IPS DF 6.9 (cell line): ENCODE results near the gene COL4A1.

Source experiments
- DNase-seq: peaks from one replicate; pipeline ENCODE4 v3.0.0-alpha.2; 2013; ENCODE audit warnings: low read depth, low spot score
- H3K27ac ChIP-seq: one replicate; pipeline ENCODE4 v1.5.1; 2013; ENCODE audit warnings: low read length, control low read depth
- H3K27me3 ChIP-seq: 2 replicates; pipeline ENCODE4 v1.6.1; 2013; ENCODE audit warnings: mild to moderate bottlenecking, low read length; ENCODE audit not compliant: control insufficient read depth, insufficient read depth
- H3K36me3 ChIP-seq: 2 replicates; pipeline ENCODE4 v1.6.1; 2013; ENCODE audit warnings: low read length; ENCODE audit not compliant: control insufficient read depth, insufficient read depth
- H3K4me1 ChIP-seq: 2 replicates; pipeline ENCODE4 v1.6.1; 2013; ENCODE audit warnings: low read length; ENCODE audit not compliant: control insufficient read depth, insufficient read depth
- H3K4me3 ChIP-seq: 2 replicates; pipeline ENCODE4 v1.5.1; 2013; ENCODE audit warnings: mild to moderate bottlenecking, low read length
- H3K9me3 ChIP-seq: 2 replicates; pipeline ENCODE4 v1.6.1; 2013; ENCODE audit warnings: low read length, inconsistent platforms; ENCODE audit not compliant: control insufficient read depth, insufficient read depth
- WGBS: extraction: QIAGEN DNeasy Blood & Tissue Kit; methylation state at CpG from one replicate; pipeline ENCODE4 v1.1.7; 2013; ENCODE audit warnings: mixed read lengths, missing lambda C conversion rate; ENCODE audit not compliant: insufficient read length, insufficient coverage; 5-methylcytosine and 5-hydroxymethylcytosine counted together

COL4A1 gene

GRCh38 chr13:110341445-110342244, 34.7 kb upstream of the COL4A1 start:
- no peaks in the 10 kb centered on the region for H3K9me3 ChIP-seq
- DNase-seq: no peak
- H3K4me1 ChIP-seq: peaks cover 2% of the 10 kb centered on the region; the same call in 1 of the 2 replicates
- no CpG with 5 or more reads among the region's 14 CpGs for WGBS
- no peaks in the 10 kb centered on the region for H3K27me3 ChIP-seq
- no peaks in the 10 kb centered on the region for H3K36me3 ChIP-seq
- H3K27ac ChIP-seq: no peak overlapping the region
- no peak overlapping the region for H3K4me3 ChIP-seq

DNA sequence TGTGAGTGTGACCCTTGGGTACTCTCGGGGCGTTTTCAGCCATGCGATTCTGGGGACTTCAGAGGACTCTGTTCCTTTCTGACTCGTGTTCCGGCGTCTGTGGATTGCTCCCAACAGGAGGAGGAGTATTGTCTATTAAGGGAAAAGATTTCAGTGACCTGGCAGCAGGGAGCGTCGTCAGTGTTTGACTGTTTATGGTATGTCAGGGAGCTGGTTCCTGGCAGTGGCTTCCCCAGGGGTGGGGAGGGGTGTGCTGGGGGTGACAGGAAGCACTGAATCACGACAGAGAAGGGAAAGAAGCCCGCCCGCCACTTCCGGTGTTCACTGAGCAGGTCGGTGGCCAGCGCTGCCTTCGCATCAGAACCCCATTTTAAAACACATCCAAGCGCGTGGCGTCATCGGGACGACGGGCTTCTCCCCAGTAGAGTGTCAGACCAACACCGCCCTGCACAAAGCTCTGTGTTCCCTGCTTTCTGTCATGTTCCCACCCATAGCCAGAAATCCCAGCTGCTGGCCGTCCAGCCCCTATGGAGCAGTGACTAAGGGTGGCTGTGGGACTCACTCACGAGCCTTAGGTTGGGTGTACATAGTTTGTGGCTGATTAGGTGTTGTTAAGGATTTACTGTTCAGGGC, 34.0 kb upstream of the COL4A1 start:
- H3K4me1 ChIP-seq: peaks cover 2% of the 10 kb centered on the region; the same call in 1 of the 2 replicates
- H3K4me3 ChIP-seq: no peak overlapping the region
- no peaks in the 10 kb centered on the region for H3K9me3 ChIP-seq
- DNase-seq: no peak
- no CpG with 5 or more reads among the region's 24 CpGs for WGBS
- H3K36me3 ChIP-seq: no peaks in the 10 kb centered on the region
- no peak overlapping the region for H3K27ac ChIP-seq
- no peaks in the 10 kb centered on the region for H3K27me3 ChIP-seq

GRCh38 chr13:110339975-110340550, 33.1 kb upstream of the COL4A1 start:
- H3K27me3 ChIP-seq: no peaks in the 10 kb centered on the region
- WGBS: no CpG with 5 or more reads among the region's 9 CpGs
- H3K4me3 ChIP-seq: no peak overlapping the region
- H3K4me1 ChIP-seq: peaks cover 2% of the 10 kb centered on the region; the same call in 1 of the 2 replicates
- H3K9me3 ChIP-seq: no peaks in the 10 kb centered on the region
- H3K27ac ChIP-seq: no peak overlapping the region
- no peak for DNase-seq
- no peaks in the 10 kb centered on the region for H3K36me3 ChIP-seq

DNA sequence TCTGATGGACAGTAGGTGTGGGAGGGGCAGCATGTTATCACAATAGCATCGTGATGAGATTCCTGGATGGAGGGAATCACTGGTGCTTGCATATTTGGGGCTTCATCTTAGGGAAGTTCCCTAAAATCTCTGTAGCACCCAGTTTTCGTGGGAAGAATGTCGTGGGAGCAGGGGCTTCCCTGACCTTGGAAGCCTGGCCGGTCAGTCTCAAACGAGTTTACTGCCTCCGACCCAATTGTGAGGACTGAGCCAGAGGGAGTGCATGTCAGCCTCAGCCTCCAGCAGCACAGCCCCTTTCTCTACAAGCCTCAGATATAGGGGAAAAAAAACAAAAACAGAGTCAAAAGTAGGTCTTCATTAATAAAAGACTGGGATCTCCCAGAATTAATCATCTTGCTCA, 32.3 kb upstream of the COL4A1 start:
- WGBS: no CpG with 5 or more reads among the region's 6 CpGs
- DNase-seq: no peak

DNA sequence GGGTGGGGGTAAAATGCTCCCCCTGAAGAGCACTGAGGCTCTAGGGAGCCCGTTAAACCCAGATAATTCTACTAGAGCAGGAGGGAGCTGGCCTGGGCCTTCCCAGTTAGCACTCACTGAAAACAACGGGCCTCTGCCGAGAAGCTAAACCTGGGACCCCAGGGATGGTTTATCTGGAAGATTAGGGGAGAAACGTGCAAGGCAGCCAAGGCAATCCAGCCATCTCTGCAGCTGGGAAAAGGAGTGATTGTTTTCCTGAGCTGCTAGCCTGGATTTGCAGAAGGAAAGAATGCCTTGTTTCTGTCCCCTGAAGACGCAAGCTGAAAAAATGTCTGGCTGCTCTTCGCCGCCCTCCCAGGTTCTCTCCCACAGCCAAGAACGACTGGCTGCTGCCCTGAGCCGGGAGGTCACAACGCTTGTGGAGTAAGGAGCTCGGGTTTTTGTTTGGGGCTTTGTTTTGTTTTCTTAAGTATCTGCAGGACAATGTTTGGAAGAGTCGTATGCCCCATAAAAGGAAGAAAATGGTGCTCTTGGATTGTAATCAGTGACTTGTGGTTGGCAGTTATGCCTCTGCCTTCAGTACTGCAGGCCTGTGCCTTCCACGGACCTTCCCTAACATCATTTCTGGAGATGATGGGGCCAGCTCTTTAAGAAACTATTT, 31.6 kb upstream of the COL4A1 start:
- Histone ChIP-seq H3K4me1 (peaks cover 2% of the 10 kb centered on the region; the same call in 1 of the 2 replicates), H3K27ac (no peak overlapping the region), H3K36me3 (no peaks in the 10 kb centered on the region), H3K27me3 (no peaks in the 10 kb centered on the region), H3K4me3 (no peak overlapping the region), H3K9me3 (no peaks in the 10 kb centered on the region)
- DNase-seq: no peak
- no CpG with 5 or more reads among the region's 13 CpGs for WGBS

More for the DNA sequence above, 32.3 kb upstream of the COL4A1 start:
- H3K36me3 ChIP-seq: no peaks in the 10 kb centered on the region
- peaks cover 2% of the 10 kb centered on the region; the same call in 1 of the 2 replicates for H3K4me1 ChIP-seq
- H3K4me3 ChIP-seq: no peak overlapping the region
- H3K27ac ChIP-seq: no peak overlapping the region
- H3K27me3 ChIP-seq: no peaks in the 10 kb centered on the region
- no peaks in the 10 kb centered on the region for H3K9me3 ChIP-seq

DNA sequence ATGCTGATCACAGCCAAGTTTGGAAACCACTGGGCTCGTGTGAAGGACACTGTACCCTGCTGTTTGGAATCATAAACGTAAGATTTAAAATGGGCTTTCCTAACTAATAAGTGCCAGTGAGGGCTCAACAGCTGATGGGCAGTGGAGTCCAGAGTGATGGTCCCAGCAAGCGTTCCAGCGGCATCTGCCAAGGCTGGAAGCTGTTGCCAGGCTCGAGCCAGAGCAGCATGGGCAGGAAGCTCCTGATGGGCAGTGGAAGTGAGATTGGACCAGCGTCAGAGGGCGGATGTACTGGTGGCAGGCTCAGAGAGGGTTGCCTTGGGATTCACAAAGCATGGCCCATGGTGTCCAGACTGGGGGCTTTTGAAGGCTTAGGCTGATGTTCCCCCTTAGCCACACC, 30.3 kb upstream of the COL4A1 start:
- H3K4me1 ChIP-seq: peaks cover under 1% of the 10 kb centered on the region; the same call in 1 of the 2 replicates
- H3K36me3 ChIP-seq: no peaks in the 10 kb centered on the region
- no peak overlapping the region for H3K27ac ChIP-seq
- no peak overlapping the region for H3K4me3 ChIP-seq
- no peaks in the 10 kb centered on the region for H3K9me3 ChIP-seq
- no peak for DNase-seq
- H3K27me3 ChIP-seq: no peaks in the 10 kb centered on the region
- WGBS: no CpG with 5 or more reads among the region's 7 CpGs

- Histone ChIP-seq H3K27me3 (no peaks in the 10 kb centered on the region), H3K36me3 (no peaks in the 10 kb centered on the region), H3K4me1 (no peaks in the 10 kb centered on the region), H3K4me3 (no peak overlapping the region), H3K27ac (no peak overlapping the region), H3K9me3 (no peaks in the 10 kb centered on the region)
- WGBS: no CpG with 5 or more reads among the region's 5 CpGs
- no peak for DNase-seq
These were observed 29.7 kb upstream of the COL4A1 start for GRCh38 chr13:110336681-110337080.

- WGBS: no CpG with 5 or more reads among the region's 9 CpGs
- no peaks in the 10 kb centered on the region for H3K9me3 ChIP-seq
- H3K36me3 ChIP-seq: no peaks in the 10 kb centered on the region
- no peak overlapping the region for H3K27ac ChIP-seq
- H3K4me3 ChIP-seq: no peak overlapping the region
- no peaks in the 10 kb centered on the region for H3K4me1 ChIP-seq
- no peak for DNase-seq
- no peaks in the 10 kb centered on the region for H3K27me3 ChIP-seq
These were observed 29.2 kb upstream of the COL4A1 start for GRCh38 chr13:110336108-110336507.

GRCh38 chr13:110334841-110335490, 28.0 kb upstream of the COL4A1 start:
- no peaks in the 10 kb centered on the region for H3K9me3 ChIP-seq

DNA sequence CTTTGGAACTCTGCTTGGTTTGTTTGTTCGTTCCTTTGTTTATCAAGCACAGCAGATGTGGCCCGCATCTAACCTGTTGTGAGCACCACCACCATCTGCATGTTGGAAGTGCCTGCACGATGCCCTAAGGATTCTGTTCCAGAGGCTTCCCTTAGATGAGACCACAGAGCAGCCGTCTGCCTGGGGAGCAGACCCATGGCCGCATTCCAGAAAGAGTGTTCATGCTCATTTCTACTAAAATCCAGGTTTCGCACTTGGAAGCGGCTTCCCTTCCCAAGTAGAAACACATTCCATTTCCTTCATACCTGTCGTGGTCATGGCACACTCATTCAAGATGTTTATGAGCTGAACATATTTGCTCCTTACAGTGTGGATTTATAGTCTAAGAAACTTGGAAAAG, 27.3 kb upstream of the COL4A1 start:
- Histone ChIP-seq H3K27me3 (no peaks in the 10 kb centered on the region), H3K9me3 (no peaks in the 10 kb centered on the region), H3K4me3 (no peak overlapping the region), H3K27ac (no peak overlapping the region), H3K4me1 (peaks cover 2% of the 10 kb centered on the region; the same call in 1 of the 2 replicates), H3K36me3 (no peaks in the 10 kb centered on the region)
- WGBS: no CpG with 5 or more reads among the region's 8 CpGs
- DNase-seq: no peak

More at GRCh38 chr13:110334841-110335490, 28.0 kb upstream of the COL4A1 start:
- no peaks in the 10 kb centered on the region for H3K36me3 ChIP-seq
- H3K4me1 ChIP-seq: no peaks in the 10 kb centered on the region
- H3K27ac ChIP-seq: no peak overlapping the region
- no CpG with 5 or more reads among the region's 11 CpGs for WGBS
- no peak for DNase-seq
- H3K4me3 ChIP-seq: no peak overlapping the region
- no peaks in the 10 kb centered on the region for H3K27me3 ChIP-seq
